Keratinocyte (primary cell): Measurements from ENCODE around the gene LTN1. TPM values are rescaled to one million over a fixed set of nuclear protein-coding genes. Genes with fewer than 3 reads are reported as not detected.

Experiments used
- DNase-seq: peaks from one replicate; pipeline ENCODE4 v3.0.0-alpha.2; 2011; ENCODE audit warnings: low read depth, missing footprints, low spot score
- FAIRE-seq: peaks from 2 replicates; lab custom pipeline; 2011; peaks lifted over from hg19 to GRCh38; lab: Jason Lieb, UNC
- H2AFZ ChIP-seq: 2 replicates; pipeline ENCODE4 v1.6.0; 2012; ENCODE audit warnings: low read length, control low read depth, inconsistent platforms; ENCODE audit not compliant: control insufficient read depth
- H3K27ac ChIP-seq: 2 replicates; pipeline ENCODE4 v1.5.1; 2011; ENCODE audit warnings: low read length; ENCODE audit not compliant: control insufficient read depth, insufficient read depth
- H3K27me3 ChIP-seq: 3 replicates; pipeline ENCODE4 v1.6.0; 2011; ENCODE audit warnings: low read length; ENCODE audit not compliant: control insufficient read depth, insufficient read depth; ENCODE audit errors: extremely low read depth
- H3K36me3 ChIP-seq, 2 experiments: 2 replicates in 1 of 2; 3 replicates in 1 of 2; pipeline ENCODE4 v1.5.1; 2011; ENCODE audit warnings: low read length in 2 of 2, mild to moderate bottlenecking in 1 of 2; ENCODE audit not compliant: control insufficient read depth in 2 of 2, insufficient read depth in 2 of 2; ENCODE audit errors: extremely low read depth in 1 of 2
- H3K4me1 ChIP-seq: 3 replicates; pipeline ENCODE4 v1.5.1; 2011; ENCODE audit warnings: low read length; ENCODE audit not compliant: control insufficient read depth, insufficient read depth; ENCODE audit errors: extremely low read depth
- H3K4me2 ChIP-seq: 3 replicates; pipeline ENCODE4 v1.6.0; 2011; ENCODE audit warnings: low read depth, low read length; ENCODE audit not compliant: control insufficient read depth, insufficient read depth; ENCODE audit errors: extremely low read depth
- H3K4me3 ChIP-seq, 3 experiments: fragments of 200-600 bp in 1 of 3; sonication (generic) in 1 of 3; 2 replicates in 2 of 3; 3 replicates in 1 of 3; pipeline ENCODE4 v1.5.1; 2011 to 2016; ENCODE audit warnings: low read length in 3 of 3, mild to moderate bottlenecking in 3 of 3, control low read depth in 2 of 3, inconsistent platforms in 1 of 3, low read depth in 1 of 3, mixed read lengths in 1 of 3, mixed run types in 1 of 3, moderate library complexity in 1 of 3; ENCODE audit not compliant: control insufficient read depth in 2 of 3, insufficient read depth in 2 of 3; ENCODE audit errors: extremely low read depth in 1 of 3
- H3K79me2 ChIP-seq: 2 replicates; pipeline ENCODE4 v1.6.0; 2012; ENCODE audit warnings: low read length; ENCODE audit not compliant: control insufficient read depth, insufficient read depth
- H3K9ac ChIP-seq: 3 replicates; pipeline ENCODE4 v1.6.0; 2011; ENCODE audit warnings: low read length; ENCODE audit not compliant: control insufficient read depth, insufficient read depth; ENCODE audit errors: extremely low read depth
- H3K9me1 ChIP-seq: 3 replicates; pipeline ENCODE4 v1.6.0; 2011; ENCODE audit warnings: low read length; ENCODE audit not compliant: control insufficient read depth, insufficient read depth; ENCODE audit errors: extremely low read depth
- H3K9me3 ChIP-seq: 2 replicates; pipeline ENCODE4 v1.5.1; 2012; ENCODE audit warnings: low read depth, low read length; ENCODE audit not compliant: control insufficient read depth
- H4K20me1 ChIP-seq: 3 replicates; pipeline ENCODE4 v1.6.0; 2011; ENCODE audit warnings: low read length; ENCODE audit not compliant: control insufficient read depth, insufficient read depth; ENCODE audit errors: extremely low read depth
- CTCF ChIP-seq, 3 experiments: IDR thresholded peaks in 1 of 3; conservative IDR thresholded peaks in 1 of 3; optimal IDR thresholded peaks in 1 of 3; 2 replicates in 2 of 3; 3 replicates in 1 of 3; pipeline versions ENCODE3 to v1.5.1; 2011; ENCODE audit warnings: low read length in 3 of 3, mild to moderate bottlenecking in 3 of 3, moderate library complexity in 2 of 3, control low read depth in 1 of 3, inconsistent platforms in 1 of 3; ENCODE audit not compliant: insufficient read depth in 2 of 3; ENCODE audit errors: extremely low read depth in 1 of 3
- EZH2 ChIP-seq: IDR thresholded peaks from one replicate; pipeline ENCODE4 v1.6.1; 2012; ENCODE audit warnings: inconsistent platforms, mild to moderate bottlenecking, low read length, moderate library complexity
- dilution Hi-C: fragments of 300-500 bp; cut with MboI; formaldehyde crosslinking; loops from one replicate; pipeline ENCODE4 v1.7.0; 2020; ENCODE audit warnings: low sequenced_read_pairs; ENCODE audit not compliant: extremely low pct_ligation_motif_present
- polyA plus RNA-seq, 5 experiments: library from polyadenylated mRNA; depleted of rRNA in 3 of 5; stranded (reverse) in 3 of 5; stranded (forward) in 1 of 5; unstranded in 1 of 5; fragments of >200 nt; gene quantifications; 1 replicate in 1 of 5; 2 replicates in 3 of 5; 3 replicates in 1 of 5; pipeline versions ENCODE4 v1.2.1 to v1.2.3, GENCODE V29; 2011 to 2012; ENCODE audit warnings: missing spikeins in 2 of 5, low read depth in 1 of 5, low replicate concordance in 1 of 5

The LTN1 gene
- polyA plus RNA-seq, 1 donor (not counting 4 experiments of a cell fraction or from before 2014, with no cell fraction given), result 15.8 TPM

DNA sequence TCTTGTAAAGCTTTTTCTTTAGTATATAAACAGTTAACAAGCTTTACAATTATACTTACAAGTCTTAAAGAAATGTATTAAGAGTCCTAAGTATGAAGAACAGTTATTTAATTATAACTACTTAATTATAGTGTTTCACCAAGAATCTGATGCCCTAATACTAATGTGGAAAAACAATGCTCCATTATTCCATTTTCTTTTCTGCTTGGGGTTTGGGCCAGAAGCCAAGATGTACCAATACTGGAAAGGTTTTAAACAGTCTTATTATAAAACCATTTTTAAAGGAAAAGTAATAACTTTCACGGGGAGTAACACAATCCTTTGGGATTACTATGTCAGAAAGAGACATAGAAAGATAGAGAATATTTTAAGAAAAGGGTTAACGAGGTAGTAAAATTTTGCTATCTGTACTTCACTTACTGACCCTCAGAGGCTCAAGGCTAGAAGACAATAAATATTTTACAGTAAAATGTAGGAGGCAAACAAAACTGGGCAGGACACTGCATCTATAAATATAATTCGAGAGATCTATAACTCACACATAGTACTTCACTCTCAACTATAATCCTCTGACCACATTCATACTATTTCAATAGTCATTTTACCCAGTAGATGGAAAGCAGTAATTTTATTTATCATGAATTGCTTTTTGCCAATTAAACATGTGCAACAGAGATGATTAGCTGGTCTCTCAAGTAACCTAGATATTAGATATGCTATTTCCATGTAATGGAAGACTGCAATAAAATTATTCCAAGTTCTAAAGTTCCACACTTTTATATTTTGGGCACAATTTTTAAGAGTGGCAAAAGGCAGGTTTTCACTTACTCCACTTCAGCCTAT, 63.9 kb downstream of the LTN1 start:
- dilution Hi-C loops, result no loop called here
- Histone ChIP-seq H3K27ac (no peak overlapping the region), H3K27me3 (no peaks in the 10 kb centered on the region), H3K79me2 (no peaks in the 10 kb centered on the region), H3K9me3 (no peaks in the 10 kb centered on the region), H3K4me1 (no peaks in the 10 kb centered on the region), H4K20me1 (no peaks in the 10 kb centered on the region), H2AFZ (no peak overlapping the region), H3K9me1 (no peaks in the 10 kb centered on the region), H3K4me3 (no peak overlapping the region), H3K9ac (no peak overlapping the region), H3K36me3 (peaks cover under 1 to 4% of the 10 kb centered on the region in 2 experiments), H3K4me2 (no peak overlapping the region)
- FAIRE-seq (no peak), DNase-seq (no peak)
- TF ChIP-seq CTCF (optimal IDR thresholded peaks at IDR 0.05 in 1 of 3, IDR thresholded peaks at IDR 0.05 in 1 of 3, conservative IDR thresholded peaks at IDR 0.05 in 1 of 3; ENCODE audit: extremely low read depth in 1 of 3, insufficient read depth in 2 of 3, low read length in 3 of 3) (no peak), EZH2 (no peak)

DNA sequence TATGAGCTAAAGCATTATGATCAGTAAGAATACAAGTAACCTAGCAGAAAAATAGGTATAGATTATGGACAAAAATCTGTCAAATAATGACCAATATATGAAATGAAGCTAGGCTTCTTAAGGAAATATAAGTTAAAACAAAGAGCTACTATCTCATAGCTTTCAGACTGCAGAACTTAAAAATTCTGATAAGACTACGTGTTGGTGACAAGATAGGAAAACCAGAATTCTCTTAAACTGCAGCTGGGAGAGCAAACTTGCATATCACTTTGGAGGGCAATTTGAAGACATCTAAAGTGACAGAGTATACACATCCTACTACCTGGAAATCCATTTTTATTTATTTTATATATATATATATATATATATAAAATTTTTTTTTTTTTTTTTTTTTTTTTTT, 65.5 kb downstream of the LTN1 start:
- DNase-seq, result no peak
- Histone ChIP-seq H3K9ac (no peak overlapping the region), H3K9me1 (no peaks in the 10 kb centered on the region), H4K20me1 (no peaks in the 10 kb centered on the region), H3K36me3 (no peaks in the 10 kb centered on the region), H3K79me2 (no peaks in the 10 kb centered on the region), H3K27ac (no peak overlapping the region), H3K9me3 (no peaks in the 10 kb centered on the region), H3K4me1 (no peaks in the 10 kb centered on the region), H2AFZ (no peak overlapping the region), H3K4me3 (no peak overlapping the region), H3K4me2 (no peak overlapping the region), H3K27me3 (no peaks in the 10 kb centered on the region)
- dilution Hi-C loops, result no loop called here
- TF ChIP-seq CTCF (optimal IDR thresholded peaks at IDR 0.05 in 1 of 3, IDR thresholded peaks at IDR 0.05 in 1 of 3, conservative IDR thresholded peaks at IDR 0.05 in 1 of 3; ENCODE audit: extremely low read depth in 1 of 3, insufficient read depth in 2 of 3, low read length in 3 of 3) (no peak), EZH2 (no peak)
- FAIRE-seq, result no peak
